Activated naive CD4-positive, alpha-beta T cell treated with anti-CD3 and anti-CD28 coated beads, Interleukin-2, amount 10 ng/mL, durations not matched to agents 7 days and 5 days (primary cell): ENCODE measurements around the gene JAZF1.

Experiments
- CTCF ChIA-PET: fragments of 350-600 bp; sonication (Branson Sonifier 250); formaldehyde crosslinking; loops from one replicate; lab custom pipeline; 2021; ENCODE audit warnings: antibody characterized with exemption; lab: Charles Lee
- DNase-seq: peaks from one replicate; pipeline ENCODE4 v3.0.0-alpha.2; 2020
- H3K27ac Mint-ChIP-seq: one replicate; pipeline ENCODE4 v1.8.0; 2021; ENCODE audit warnings: mild to moderate bottlenecking, moderate library complexity, mixed read lengths
- H3K27me3 Mint-ChIP-seq: one replicate; pipeline ENCODE4 v1.8.0; 2021; ENCODE audit warnings: mild to moderate bottlenecking, mixed read lengths
- H3K36me3 Mint-ChIP-seq: one replicate; pipeline ENCODE4 v1.8.0; 2021; ENCODE audit warnings: mixed read lengths
- H3K4me1 Mint-ChIP-seq: one replicate; pipeline ENCODE4 v1.8.0; 2021; ENCODE audit warnings: mixed read lengths
- H3K4me3 Mint-ChIP-seq: one replicate; pipeline ENCODE4 v1.8.0; 2021; ENCODE audit warnings: mild to moderate bottlenecking, moderate library complexity, mixed read lengths
- H3K9me3 Mint-ChIP-seq: one replicate; pipeline ENCODE4 v1.8.0; 2021; ENCODE audit warnings: mixed read lengths

Gene JAZF1

DNA sequence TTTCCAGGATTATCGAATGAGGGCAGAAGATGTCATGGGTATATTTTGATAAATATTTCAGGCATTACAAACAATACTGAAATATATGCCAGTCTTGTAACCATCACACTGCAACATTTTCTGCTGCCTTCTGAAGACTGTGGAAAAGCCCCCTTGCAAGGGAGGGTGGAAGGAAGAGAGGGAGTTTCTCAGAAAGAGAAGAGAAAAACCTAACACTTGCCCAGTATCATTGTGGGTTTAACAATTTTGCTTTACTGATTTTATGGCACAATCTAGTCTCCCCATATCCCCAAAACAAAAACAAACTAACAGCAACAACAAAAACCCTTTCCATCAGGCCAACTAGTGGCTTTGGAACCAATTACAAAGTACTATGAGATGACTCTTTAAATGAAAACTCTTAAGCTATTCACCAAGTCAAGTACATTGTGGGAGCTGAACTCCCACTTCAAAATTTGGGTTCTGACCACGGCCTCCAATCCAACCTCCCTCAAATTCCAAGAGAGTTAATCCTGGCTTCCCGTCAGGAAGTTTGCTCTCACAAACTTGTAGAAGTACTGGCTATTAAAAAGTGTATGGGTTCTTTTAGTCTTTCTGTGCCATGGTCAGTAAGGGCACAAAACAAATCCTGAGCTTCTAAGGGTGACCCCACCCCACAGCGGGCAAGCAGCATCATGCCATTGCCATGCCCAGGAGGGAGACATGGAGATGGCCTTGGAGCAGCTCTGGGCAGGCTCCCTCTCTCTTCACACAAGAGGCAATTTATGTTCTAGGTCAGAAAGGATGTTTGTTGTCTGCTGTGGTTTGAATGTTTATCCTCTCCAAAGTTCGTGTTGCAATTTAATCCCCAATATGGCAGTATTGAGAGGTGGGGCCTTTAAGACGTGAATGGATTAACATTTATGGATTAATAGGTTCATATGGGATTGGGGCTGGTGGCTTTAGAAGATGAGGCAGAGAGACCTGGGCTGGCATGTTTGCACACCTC, 96.3 kb downstream of the JAZF1 start:
- no peak overlapping the region for H3K4me3 Mint-ChIP-seq
- no peaks in the 10 kb centered on the region for H3K36me3 Mint-ChIP-seq
- peaks cover 3% of the 10 kb centered on the region for H3K4me1 Mint-ChIP-seq
- H3K9me3 Mint-ChIP-seq: no peaks in the 10 kb centered on the region
- H3K27me3 Mint-ChIP-seq: no peaks in the 10 kb centered on the region
- no peak overlapping the region for H3K27ac Mint-ChIP-seq
- CTCF ChIA-PET: interaction anchor here (1.8 to 3.8 kb wide), 2 partner anchors 11 to 23 kb away, joined by 5 to 18 read pairs; no protein-coding TSS in a partner anchor
- DNase-seq: no peak

DNA sequence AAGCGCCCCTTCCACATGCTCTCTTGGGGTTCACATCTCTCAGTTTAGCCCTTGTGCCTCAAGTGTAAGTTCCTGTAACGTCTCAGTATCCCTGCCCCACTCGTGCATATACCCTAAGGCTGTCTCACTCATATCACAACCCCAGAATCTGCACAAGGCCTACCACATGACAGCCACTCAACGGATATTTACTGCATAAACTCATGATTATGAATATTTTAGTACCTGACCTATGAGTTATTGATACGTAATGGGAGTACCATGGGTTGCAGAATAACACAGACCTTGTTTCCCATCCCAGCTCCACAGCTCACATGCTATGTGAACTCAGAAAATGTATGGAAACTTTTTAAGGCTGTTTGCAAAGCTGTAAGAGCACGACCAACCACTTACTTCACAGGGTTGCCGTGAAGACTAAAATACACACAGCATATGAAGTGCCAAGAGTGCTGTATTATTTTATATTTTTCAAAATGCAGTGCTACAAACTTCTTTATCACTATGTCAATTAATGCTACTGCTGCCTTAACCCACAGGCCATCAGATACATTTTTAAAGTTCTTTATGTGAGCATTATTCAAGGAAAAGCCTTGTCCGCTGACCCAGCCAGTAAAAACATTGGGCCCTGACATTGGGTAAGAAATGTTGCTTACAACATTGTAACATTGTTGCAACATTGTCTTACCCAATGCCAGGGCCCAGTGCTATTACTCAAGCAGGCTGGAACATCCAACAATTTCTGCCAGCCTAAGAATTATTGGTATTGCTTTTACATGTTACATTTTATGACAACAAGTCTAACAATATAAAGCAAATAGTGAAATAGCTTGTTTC, 97.2 kb downstream of the JAZF1 start:
- H3K4me3 Mint-ChIP-seq: no peak overlapping the region
- no peak for DNase-seq
- H3K27me3 Mint-ChIP-seq: no peaks in the 10 kb centered on the region
- no peaks in the 10 kb centered on the region for H3K9me3 Mint-ChIP-seq
- no peaks in the 10 kb centered on the region for H3K4me1 Mint-ChIP-seq
- H3K36me3 Mint-ChIP-seq: no peaks in the 10 kb centered on the region
- CTCF ChIA-PET: interaction anchor here (3.8 kb wide), 1 partner anchor 11 kb away, joined by 18 read pairs; no protein-coding TSS in a partner anchor
- no peak overlapping the region for H3K27ac Mint-ChIP-seq

DNA sequence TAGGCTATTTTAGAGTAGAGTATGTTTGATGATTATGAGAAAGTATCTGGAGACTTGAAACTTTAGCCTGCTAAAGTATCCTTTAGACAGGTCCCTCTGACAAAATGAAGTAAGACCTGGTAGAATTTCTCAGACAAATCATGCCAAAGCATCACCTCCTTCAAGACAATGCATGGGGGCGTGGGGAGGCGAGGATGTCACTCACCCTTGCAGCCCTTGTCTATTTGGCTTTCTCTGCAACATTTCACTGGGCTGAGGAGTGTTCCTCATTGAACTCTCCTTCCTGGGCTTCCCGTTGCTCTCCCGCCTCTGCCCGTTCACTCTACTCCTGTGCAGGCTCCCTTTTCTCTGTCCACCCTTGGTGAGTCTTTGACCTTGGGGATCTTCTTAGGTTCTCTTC, 98.5 kb downstream of the JAZF1 start:
- Mint-ChIP-seq H3K27ac (no peak overlapping the region), H3K4me3 (no peak overlapping the region), H3K36me3 (no peaks in the 10 kb centered on the region), H3K4me1 (no peaks in the 10 kb centered on the region), H3K27me3 (no peaks in the 10 kb centered on the region), H3K9me3 (no peaks in the 10 kb centered on the region)
- no peak for DNase-seq
- CTCF ChIA-PET: interaction anchor here (3.8 kb wide), 1 partner anchor 13 kb away, joined by 18 read pairs; no protein-coding TSS in a partner anchor

DNA sequence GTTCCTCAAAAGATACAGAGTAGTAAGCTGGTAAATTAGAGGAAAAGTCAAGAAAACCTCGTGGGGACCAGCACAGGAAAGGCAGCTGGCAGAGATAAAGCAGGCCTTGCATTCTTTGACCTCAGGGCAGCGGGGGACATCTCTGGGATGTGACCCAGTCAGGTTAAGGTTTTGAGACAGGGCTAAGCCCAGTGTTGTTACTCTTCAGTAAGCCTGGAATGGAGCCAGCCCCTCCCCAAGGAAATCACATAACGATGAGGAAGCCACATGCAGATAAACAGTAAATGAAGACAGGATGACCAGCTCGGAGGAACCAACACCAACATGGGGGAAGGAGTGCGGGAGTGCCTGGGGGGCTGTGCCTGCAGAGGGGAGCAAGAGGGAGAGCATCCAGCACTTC, 99.6 kb downstream of the JAZF1 start:
- Mint-ChIP-seq H3K4me1 (no peaks in the 10 kb centered on the region), H3K27me3 (no peaks in the 10 kb centered on the region), H3K4me3 (no peak overlapping the region), H3K27ac (no peak overlapping the region), H3K9me3 (no peaks in the 10 kb centered on the region), H3K36me3 (no peaks in the 10 kb centered on the region)
- DNase-seq: no peak
- CTCF ChIA-PET: interaction anchor here (1.0 to 2.5 kb wide), 3 partner anchors 12 to 21 kb away, joined by 3 to 16 read pairs (median 3); no protein-coding TSS in a partner anchor

DNA sequence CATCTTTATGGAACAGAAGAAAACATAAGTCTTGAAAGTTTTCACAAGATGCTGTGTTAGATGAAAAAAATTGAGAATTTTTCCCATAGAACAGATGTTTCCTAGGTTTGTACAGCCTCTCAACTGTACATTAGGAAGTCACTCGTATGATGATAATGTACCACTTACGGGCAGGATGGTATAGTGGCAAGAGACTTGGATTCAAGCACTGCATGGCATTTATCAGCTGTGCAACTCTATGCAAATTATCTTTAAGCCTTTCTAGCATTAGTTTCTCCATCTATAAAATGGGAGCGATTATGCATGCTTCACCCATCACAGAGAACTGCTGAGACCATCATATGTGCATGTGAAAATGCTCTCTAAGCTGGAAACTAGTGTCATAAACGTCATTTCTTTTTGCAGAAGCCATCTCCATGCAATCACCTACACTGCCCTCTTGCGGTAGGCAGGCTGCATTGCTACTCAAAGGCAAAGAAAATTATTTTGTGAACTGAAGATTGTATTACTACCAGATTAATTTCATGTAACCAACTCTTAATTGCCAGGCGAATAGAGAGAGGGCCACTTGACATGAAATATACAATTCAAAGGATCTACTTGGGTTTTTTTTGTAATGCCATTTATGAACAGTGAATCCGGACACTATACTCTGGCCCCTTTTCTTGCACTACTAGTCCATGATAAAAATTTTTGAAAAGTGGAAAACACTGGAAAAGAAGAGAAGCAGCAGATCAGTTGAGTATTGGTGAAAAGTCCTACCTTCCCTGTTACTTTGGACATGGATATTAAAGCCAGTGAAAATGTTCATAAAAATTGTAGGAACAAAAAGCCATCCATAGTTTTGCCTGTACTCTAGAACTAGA, 102.3 kb downstream of the JAZF1 start:
- Mint-ChIP-seq H3K36me3 (no peaks in the 10 kb centered on the region), H3K4me1 (no peaks in the 10 kb centered on the region), H3K9me3 (no peaks in the 10 kb centered on the region), H3K27me3 (no peaks in the 10 kb centered on the region), H3K4me3 (no peak overlapping the region), H3K27ac (no peak overlapping the region)
- CTCF ChIA-PET: interaction anchor here (0.6 to 3.9 kb wide), 11 partner anchors 8 to 882 kb away, joined by 3 to 20 read pairs (median 5); no protein-coding TSS in a partner anchor
- DNase-seq: peak; percentile 59

DNA sequence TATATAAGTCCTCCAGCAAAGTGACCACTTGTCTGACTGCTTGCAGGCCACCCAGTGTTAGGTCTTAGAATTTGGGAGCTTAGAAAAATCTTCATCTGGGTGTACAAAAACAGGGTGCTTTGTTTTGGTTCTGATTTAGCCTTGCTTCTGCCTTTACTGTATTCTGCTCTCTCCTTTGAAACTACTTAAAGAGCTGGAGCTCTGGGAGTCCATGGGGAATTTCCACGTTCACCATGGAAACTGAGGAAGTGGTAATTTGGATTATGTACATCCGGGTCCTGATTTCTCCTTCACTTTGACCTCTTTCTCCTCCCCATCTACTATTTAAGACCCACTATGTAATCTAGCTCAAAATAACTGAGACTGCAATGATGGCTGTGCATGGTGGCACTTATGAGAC, 103.0 kb downstream of the JAZF1 start:
- Mint-ChIP-seq H3K9me3 (no peaks in the 10 kb centered on the region), H3K27ac (no peak overlapping the region), H3K4me1 (no peaks in the 10 kb centered on the region), H3K27me3 (no peaks in the 10 kb centered on the region), H3K4me3 (no peak overlapping the region), H3K36me3 (no peaks in the 10 kb centered on the region)
- no peak for DNase-seq
- CTCF ChIA-PET: interaction anchor here (0.8 to 3.9 kb wide), 10 partner anchors 8 to 416 kb away, joined by 3 to 20 read pairs (median 6); no protein-coding TSS in a partner anchor

DNA sequence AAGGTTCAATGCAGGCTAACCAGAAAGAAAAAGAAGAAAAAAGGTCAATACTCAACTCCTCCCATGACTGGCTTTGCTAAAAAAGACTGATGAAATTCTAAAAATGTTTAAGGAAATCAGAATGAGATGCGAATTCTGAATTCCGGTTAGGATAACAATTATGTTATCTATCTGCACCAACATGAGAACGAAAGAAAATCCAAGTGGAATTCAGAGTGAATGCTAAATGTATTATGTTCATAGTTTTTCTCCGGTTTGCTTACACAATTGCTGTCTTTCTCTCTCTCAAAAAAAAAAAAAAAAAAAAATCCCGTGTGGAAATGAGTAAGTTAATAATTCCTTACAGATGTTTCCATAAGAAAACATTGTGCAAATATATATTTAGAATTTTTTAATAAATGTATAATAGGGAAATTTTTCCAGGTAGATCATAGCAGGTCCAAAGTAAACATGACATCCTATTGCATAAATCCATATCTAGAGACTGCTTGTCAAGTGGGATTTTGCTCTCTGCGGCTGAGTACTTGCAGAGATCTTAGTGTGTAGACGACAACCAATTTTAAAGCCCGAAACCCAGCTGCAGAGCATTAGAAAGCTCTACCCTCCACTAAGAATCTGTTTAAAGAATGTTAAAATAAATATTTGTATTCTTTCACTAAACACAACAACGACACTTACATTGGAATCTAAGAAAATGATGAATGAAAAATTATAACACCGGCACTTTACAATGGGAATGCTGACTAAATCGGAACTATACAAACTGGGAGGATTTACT, 104.0 kb downstream of the JAZF1 start:
- DNase-seq: no peak
- Mint-ChIP-seq H3K36me3 (no peaks in the 10 kb centered on the region), H3K27ac (no peak overlapping the region), H3K4me1 (no peaks in the 10 kb centered on the region), H3K4me3 (no peak overlapping the region), H3K27me3 (no peaks in the 10 kb centered on the region), H3K9me3 (no peaks in the 10 kb centered on the region)
- CTCF ChIA-PET: interaction anchor here (0.7 to 3.9 kb wide), 6 partner anchors 7 to 22 kb away, joined by 3 to 20 read pairs (median 7); no protein-coding TSS in a partner anchor

DNA sequence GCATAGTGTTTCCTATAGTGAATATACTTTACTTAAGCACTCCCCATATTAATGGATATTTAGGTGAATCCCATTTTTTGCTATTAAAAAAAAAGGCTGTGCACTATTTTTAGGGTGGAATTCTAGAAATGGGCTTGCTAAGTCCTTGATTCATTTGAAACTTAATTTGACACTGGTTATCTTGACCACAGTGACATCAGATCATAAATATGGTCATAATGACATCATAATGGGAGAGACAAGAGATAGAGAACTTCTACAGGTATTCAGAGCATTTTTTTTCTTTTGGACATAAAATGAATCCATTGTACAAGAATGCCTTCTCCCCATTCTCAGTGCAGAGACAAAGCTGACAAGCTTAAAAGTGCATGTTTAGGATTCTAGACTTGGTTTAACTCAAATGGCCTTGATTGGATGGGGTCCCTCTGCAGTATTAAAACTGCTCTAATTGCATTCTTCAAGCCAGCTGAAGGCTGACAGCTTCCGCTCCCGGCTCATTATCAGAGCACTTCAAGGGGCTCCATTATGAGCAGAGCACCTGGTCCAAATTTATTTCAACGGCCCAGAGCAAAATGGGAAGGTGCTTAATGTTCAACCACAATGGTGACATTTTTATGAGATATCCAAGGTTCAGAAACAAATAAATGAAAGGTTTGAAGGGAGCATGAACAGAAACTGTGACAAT, 104.8 kb downstream of the JAZF1 start:
- CTCF ChIA-PET: interaction anchor here (1.3 kb wide), 1 partner anchor 22 kb away, joined by 3 read pairs; no protein-coding TSS in a partner anchor
- no peaks in the 10 kb centered on the region for H3K9me3 Mint-ChIP-seq
- H3K4me1 Mint-ChIP-seq: no peaks in the 10 kb centered on the region

DNA sequence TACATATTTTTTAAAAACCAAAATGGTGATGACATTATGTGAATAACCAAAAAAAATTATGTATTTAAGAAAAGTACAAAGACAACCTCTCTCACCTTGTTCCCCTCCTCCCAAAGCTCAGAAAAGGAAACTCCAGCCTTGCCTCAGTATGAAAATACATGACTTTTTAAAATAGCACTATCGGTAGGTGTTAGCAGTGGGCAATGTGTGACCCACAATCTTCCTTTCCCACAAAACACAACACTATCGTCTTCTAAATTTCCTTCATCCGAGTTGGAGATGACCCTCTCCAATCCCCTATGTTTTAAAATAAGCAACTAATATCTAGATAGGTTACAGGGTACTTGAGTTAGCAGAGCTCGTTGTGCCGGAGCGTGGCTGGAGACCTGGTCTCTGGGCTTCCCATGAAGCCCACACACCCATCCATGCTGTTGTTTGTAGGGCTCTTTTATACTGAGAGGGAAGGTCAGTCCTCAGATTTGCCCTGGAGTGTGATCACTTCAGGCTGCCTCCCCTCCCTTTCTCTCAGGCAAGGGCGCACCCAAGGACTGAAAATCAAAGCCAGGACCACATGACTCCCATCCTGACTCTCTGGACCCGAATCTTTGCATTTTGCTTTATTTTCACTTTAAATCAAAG, 107.6 kb downstream of the JAZF1 start:
- Mint-ChIP-seq H3K36me3 (no peaks in the 10 kb centered on the region), H3K9me3 (no peaks in the 10 kb centered on the region), H3K4me1 (no peaks in the 10 kb centered on the region), H3K27me3 (no peaks in the 10 kb centered on the region), H3K27ac (no peak overlapping the region), H3K4me3 (no peak overlapping the region)
- no peak for DNase-seq
- CTCF ChIA-PET: interaction anchor here (0.7 kb wide), 1 partner anchor 337 kb away, joined by 3 read pairs; no protein-coding TSS in a partner anchor

More for the DNA sequence above, 104.8 kb downstream of the JAZF1 start:
- no peak overlapping the region for H3K4me3 Mint-ChIP-seq
- H3K27ac Mint-ChIP-seq: no peak overlapping the region
- H3K27me3 Mint-ChIP-seq: no peaks in the 10 kb centered on the region
- no peak for DNase-seq
- H3K36me3 Mint-ChIP-seq: no peaks in the 10 kb centered on the region

DNA sequence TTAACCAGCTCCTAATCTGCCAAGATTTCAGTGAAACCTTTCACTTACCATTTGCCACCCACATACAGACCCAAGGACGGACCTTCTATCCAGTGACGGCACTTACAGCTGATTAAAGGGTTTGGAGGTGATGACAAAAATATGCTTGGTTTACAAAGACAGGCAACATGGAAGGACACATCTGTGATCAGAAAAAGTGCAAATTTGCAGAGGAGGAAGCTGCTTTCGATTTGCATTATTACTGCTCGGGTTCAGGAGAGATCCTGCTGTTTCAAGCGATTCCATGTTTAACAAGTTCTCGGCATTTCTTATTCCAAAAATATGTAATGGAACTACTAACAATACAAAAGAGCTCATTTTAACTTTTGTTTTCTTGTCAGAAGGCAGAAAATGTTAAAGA, 109.0 kb downstream of the JAZF1 start:
- Mint-ChIP-seq H3K36me3 (no peaks in the 10 kb centered on the region), H3K27ac (no peak overlapping the region), H3K9me3 (no peaks in the 10 kb centered on the region), H3K4me1 (no peaks in the 10 kb centered on the region), H3K27me3 (no peaks in the 10 kb centered on the region), H3K4me3 (no peak overlapping the region)
- no peak for DNase-seq
- CTCF ChIA-PET: interaction anchor here (1.0 to 1.5 kb wide), 2 partner anchors 10 to 22 kb away, joined by 5 read pairs; no protein-coding TSS in a partner anchor

DNA sequence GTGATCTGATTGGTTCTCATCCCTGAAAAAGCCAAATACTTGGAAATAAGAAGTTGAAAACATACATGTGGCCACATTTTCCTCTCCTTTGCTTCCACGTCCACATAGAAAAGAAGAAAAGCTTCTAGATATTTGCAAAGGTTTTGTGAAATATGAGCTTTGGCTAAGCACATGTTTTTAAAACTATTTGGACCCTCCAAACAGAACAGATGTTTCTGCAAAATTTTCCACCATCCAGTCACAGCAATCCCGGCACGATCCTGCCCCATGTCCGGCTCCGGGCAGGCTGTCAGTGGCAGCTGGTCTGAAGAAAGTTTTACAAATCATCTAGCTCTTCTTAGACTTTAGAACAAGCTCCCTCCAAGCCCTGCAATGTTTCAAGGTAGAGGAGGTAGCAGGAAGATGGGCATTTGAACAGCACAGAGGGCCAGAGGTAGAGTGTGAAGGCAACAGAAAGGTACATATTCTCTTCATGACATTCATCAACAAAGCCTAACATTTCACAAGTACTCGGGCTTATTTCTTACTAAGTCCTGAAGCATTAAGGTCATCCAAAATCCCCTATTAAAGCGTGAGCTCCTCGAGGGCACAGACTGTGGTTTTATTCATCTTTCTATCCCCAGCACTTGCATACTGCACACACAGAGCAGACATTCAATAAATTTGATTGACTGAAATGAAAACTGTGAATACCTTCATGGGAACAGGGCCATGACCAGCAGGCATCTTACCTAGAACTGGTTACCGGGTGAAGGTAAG, 110.1 kb downstream of the JAZF1 start:
- no peak for DNase-seq
- CTCF ChIA-PET: interaction anchor here (0.7 to 3.4 kb wide), 3 partner anchors 8 to 23 kb away, joined by 3 to 20 read pairs (median 5); no protein-coding TSS in a partner anchor

More for the DNA sequence above, 110.1 kb downstream of the JAZF1 start:
- Mint-ChIP-seq H3K36me3 (no peaks in the 10 kb centered on the region), H3K27ac (no peak overlapping the region), H3K4me3 (no peak overlapping the region), H3K4me1 (no peaks in the 10 kb centered on the region), H3K9me3 (no peaks in the 10 kb centered on the region), H3K27me3 (no peaks in the 10 kb centered on the region)
